Endodermal cell (in vitro differentiated cells): ENCODE data around the gene LONP1. TPM values are rescaled to one million over a fixed set of nuclear protein-coding genes. Genes with fewer than 3 reads are reported as not detected.

Source experiments
- DNase-seq: peaks from one replicate; pipeline ENCODE4 v3.0.0-alpha.2; 2017
- H3K27ac ChIP-seq: 2 replicates; pipeline ENCODE4 v1.5.1; 2013; ENCODE audit warnings: mild to moderate bottlenecking, low read depth, low read length, moderate library complexity
- H3K27me3 ChIP-seq: 2 replicates; pipeline ENCODE4 v1.6.1; 2013; ENCODE audit warnings: mild to moderate bottlenecking, low read length, moderate library complexity; ENCODE audit not compliant: insufficient read depth, control insufficient read depth, poor library complexity, severe bottlenecking
- H3K36me3 ChIP-seq: 2 replicates; pipeline ENCODE4 v1.7.0; 2013; ENCODE audit warnings: mild to moderate bottlenecking, low read length, moderate library complexity; ENCODE audit not compliant: control insufficient read depth, insufficient read depth
- H3K4me1 ChIP-seq: one replicate; pipeline ENCODE4 v1.7.0; 2013; ENCODE audit warnings: low read length; ENCODE audit not compliant: control insufficient read depth, insufficient read depth
- H3K4me3 ChIP-seq: 2 replicates; pipeline ENCODE4 v1.5.1; 2013; ENCODE audit warnings: mild to moderate bottlenecking, low read length, moderate library complexity
- H3K9ac ChIP-seq: 2 replicates; pipeline ENCODE4 v1.6.1; 2013; ENCODE audit warnings: mild to moderate bottlenecking, low read length, moderate library complexity; ENCODE audit not compliant: poor library complexity, severe bottlenecking; ENCODE audit errors: extremely low read depth
- H3K9me3 ChIP-seq: 2 replicates; pipeline ENCODE4 v1.6.1; 2013; ENCODE audit warnings: mild to moderate bottlenecking, low read length, moderate library complexity; ENCODE audit not compliant: control insufficient read depth
- H3K27ac Mint-ChIP-seq: 2 replicates; pipeline ENCODE4 v1.8.0; 2020; ENCODE audit warnings: mixed read lengths
- H3K27me3 Mint-ChIP-seq: 2 replicates; pipeline ENCODE4 v1.8.0; 2021; ENCODE audit warnings: mild to moderate bottlenecking, mixed read lengths; ENCODE audit not compliant: insufficient read depth
- H3K36me3 Mint-ChIP-seq: 2 replicates; pipeline ENCODE4 v1.8.0; 2020; ENCODE audit warnings: low read depth, mixed read lengths
- H3K4me1 Mint-ChIP-seq: 2 replicates; pipeline ENCODE4 v1.8.0; 2020; ENCODE audit warnings: mixed read lengths
- H3K4me3 Mint-ChIP-seq: 2 replicates; pipeline ENCODE4 v1.8.0; 2020; ENCODE audit warnings: mild to moderate bottlenecking, moderate library complexity, mixed read lengths
- H3K9me3 Mint-ChIP-seq: 2 replicates; pipeline ENCODE4 v1.8.0; 2020; ENCODE audit warnings: mild to moderate bottlenecking, mixed read lengths
- WGBS, 2 experiments: methylation state at CpG; one replicate each; pipeline versions ENCODE4 v1.1.5 to v1.1.7; 2013; ENCODE audit warnings: missing lambda C conversion rate in 2 of 2, mixed read lengths in 1 of 2; ENCODE audit not compliant: insufficient coverage in 1 of 2, insufficient read length in 1 of 2; 5-methylcytosine and 5-hydroxymethylcytosine counted together
- total RNA-seq, 2 donors: library from RNA; stranded (reverse); fragmentation: NEBNext Ultra II Directional in 1 of 2; extraction: Animal tissue kit (Norgen Biotek cat#: 25700) in 1 of 2; gene quantifications; 2 replicates in 1 of 2; 3 replicates in 1 of 2; pipeline ENCODE4 v1.2.1, GENCODE V29; 2021
- TF ChIP-seq, protein P1 (sequence below): fragments of 200-600 bp; sonication (generic); conservative IDR thresholded peaks from 2 replicates; pipeline ENCODE4 v1.5.0; 2021; ENCODE audit warnings: antibody characterized with exemption, mild to moderate bottlenecking

Gene LONP1
- total RNA-seq, 2 donors from 2014 or later, result 97.1 to 109 TPM

DNA sequence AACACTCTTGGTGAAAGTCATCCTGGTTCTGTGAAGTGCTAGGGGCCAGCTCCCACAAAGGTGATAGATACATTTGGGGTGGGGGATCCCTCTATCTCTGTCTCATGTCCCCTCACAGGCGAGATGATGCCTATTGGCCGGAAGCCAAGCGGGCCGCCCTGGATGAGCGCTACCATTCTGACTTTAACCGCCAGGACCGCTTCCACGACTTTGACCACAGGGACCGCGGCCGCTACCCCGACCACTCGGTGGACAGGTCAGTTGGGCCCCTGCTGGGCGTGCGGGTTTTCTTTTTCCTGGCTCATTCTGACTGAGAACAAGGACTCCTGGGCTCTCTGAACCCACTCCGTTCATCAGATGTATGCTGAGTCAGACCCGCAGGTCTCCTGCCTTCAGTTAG, 56.0 kb downstream of the LONP1 start:
- H3K4me3 Mint-ChIP-seq, result no peak overlapping the region
- no peak overlapping the region for H3K27ac Mint-ChIP-seq
- no peaks in the 10 kb centered on the region for H3K27me3 Mint-ChIP-seq
- Histone ChIP-seq H3K4me3 (no peak overlapping the region), H3K27me3 (no peaks in the 10 kb centered on the region), H3K9ac (no peak overlapping the region), H3K36me3 (peaks cover 89% of the 10 kb centered on the region), H3K4me1 (no peaks in the 10 kb centered on the region), H3K27ac (no peak overlapping the region), H3K9me3 (no peaks in the 10 kb centered on the region)
- 95% methylated on average over 16 to 17 of the region's 17 CpGs for whole genome bisulfite sequencing, 2 experiments
- H3K9me3 Mint-ChIP-seq, result no peaks in the 10 kb centered on the region
- H3K36me3 Mint-ChIP-seq, result peaks cover 78% of the 10 kb centered on the region
- TF ChIP-seq, protein P1, sequence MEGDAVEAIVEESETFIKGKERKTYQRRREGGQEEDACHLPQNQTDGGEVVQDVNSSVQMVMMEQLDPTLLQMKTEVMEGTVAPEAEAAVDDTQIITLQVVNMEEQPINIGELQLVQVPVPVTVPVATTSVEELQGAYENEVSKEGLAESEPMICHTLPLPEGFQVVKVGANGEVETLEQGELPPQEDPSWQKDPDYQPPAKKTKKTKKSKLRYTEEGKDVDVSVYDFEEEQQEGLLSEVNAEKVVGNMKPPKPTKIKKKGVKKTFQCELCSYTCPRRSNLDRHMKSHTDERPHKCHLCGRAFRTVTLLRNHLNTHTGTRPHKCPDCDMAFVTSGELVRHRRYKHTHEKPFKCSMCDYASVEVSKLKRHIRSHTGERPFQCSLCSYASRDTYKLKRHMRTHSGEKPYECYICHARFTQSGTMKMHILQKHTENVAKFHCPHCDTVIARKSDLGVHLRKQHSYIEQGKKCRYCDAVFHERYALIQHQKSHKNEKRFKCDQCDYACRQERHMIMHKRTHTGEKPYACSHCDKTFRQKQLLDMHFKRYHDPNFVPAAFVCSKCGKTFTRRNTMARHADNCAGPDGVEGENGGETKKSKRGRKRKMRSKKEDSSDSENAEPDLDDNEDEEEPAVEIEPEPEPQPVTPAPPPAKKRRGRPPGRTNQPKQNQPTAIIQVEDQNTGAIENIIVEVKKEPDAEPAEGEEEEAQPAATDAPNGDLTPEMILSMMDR, result no peak
- peaks cover 6% of the 10 kb centered on the region for H3K4me1 Mint-ChIP-seq
- DNase-seq, result no peak

DNA sequence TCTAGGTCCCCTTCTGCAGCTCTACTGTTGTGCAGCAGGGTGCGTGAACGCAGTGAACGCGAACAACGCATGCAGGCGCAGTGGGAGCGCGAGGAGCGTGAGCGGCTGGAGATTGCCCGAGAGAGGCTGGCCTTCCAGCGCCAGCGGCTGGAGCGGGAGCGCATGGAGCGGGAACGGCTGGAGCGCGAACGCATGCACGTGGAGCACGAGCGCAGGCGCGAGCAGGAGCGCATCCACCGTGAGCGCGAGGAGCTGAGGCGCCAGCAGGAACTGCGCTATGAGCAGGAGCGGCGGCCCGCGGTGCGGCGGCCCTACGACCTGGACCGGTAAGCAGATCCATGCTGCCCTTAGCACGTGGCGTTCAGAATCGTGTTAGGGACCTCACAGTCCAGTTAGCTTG, 58.5 kb downstream of the LONP1 start:
- Mint-ChIP-seq H3K27me3 (no peaks in the 10 kb centered on the region), H3K27ac (no peak overlapping the region), H3K4me3 (no peak overlapping the region), H3K36me3 (peaks cover 74% of the 10 kb centered on the region), H3K9me3 (no peaks in the 10 kb centered on the region), H3K4me1 (no peaks in the 10 kb centered on the region)
- Histone ChIP-seq H3K27me3 (no peaks in the 10 kb centered on the region), H3K27ac (no peak overlapping the region), H3K9me3 (no peaks in the 10 kb centered on the region), H3K36me3 (peaks cover 82% of the 10 kb centered on the region), H3K9ac (no peak overlapping the region), H3K4me1 (no peaks in the 10 kb centered on the region), H3K4me3 (no peak overlapping the region)
- no peak for DNase-seq
- TF ChIP-seq, protein P1, result no peak
- 98% methylated on average over 42 of the region's 42 CpGs for WGBS, 2 experiments

DNA sequence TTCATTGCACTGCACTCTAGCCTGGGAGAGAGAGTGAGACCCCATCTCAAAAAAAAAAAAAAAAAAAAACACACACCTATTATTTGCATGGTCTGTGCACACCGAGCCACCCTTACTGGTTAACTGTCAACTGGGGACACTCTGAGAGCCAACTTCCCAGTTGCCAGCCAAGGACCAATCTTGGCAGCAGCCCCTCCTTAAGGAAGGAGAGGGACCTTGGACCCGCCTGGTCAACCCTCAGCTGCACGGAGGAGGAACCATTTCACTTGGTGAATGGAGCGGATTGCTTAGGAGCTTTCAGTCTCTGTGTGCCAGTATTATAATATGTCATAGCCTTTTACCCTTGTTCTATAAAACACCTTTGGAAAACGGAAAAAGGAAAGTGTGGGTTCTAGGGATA, 64.5 kb downstream of the LONP1 start:
- H3K27ac Mint-ChIP-seq, result no peak overlapping the region
- H3K4me3 Mint-ChIP-seq, result no peak overlapping the region
- peaks cover 89% of the 10 kb centered on the region for H3K36me3 ChIP-seq
- H3K4me3 ChIP-seq, result no peak overlapping the region
- H3K4me1 ChIP-seq, result no peaks in the 10 kb centered on the region
- H3K36me3 Mint-ChIP-seq, result peaks cover 69% of the 10 kb centered on the region
- H3K9ac ChIP-seq, result no peak overlapping the region
- WGBS, 2 experiments, result 96% methylated on average over 2 to 5 of the region's 5 CpGs
- DNase-seq, result no peak
- H3K4me1 Mint-ChIP-seq, result no peaks in the 10 kb centered on the region
- H3K27me3 Mint-ChIP-seq, result no peaks in the 10 kb centered on the region
- H3K9me3 Mint-ChIP-seq, result no peaks in the 10 kb centered on the region
- no peaks in the 10 kb centered on the region for H3K9me3 ChIP-seq
- H3K27me3 ChIP-seq, result no peaks in the 10 kb centered on the region
- H3K27ac ChIP-seq, result no peak overlapping the region
- TF ChIP-seq, protein P1, result no peak
